ENCODE data around the gene VSX2.

GRCh38 chr14:74194506-74195274, 44.6 kb upstream of the VSX2 start:
- no peak for TF ChIP-seq CTCF (IDR thresholded peaks at IDR 0.05)
- TF ChIP-seq IRF3 (IDR thresholded peaks at IDR 0.05; ENCODE audit: low read depth, low read length) = no peak

All from SK-N-SH (cell line).